ENCODE results near the gene FOLR3.

GRCh38 chr11:72188267-72188666 is 52.7 kb downstream of the FOLR3 start:
- TF ChIP-seq CTCF (IDR thresholded peaks at IDR 0.05; ENCODE audit: low read length) (no peak), EZH2 (IDR thresholded peaks at IDR 0.05; ENCODE audit: borderline replicate concordance, low read length) (no peak)

Data from OCI-LY1 (cell line).